Umbilical cord (tissue), 2 donors: Measurements from ENCODE around the gene MAL. TPM values are rescaled to one million over a fixed set of nuclear protein-coding genes. Genes with fewer than 3 reads are reported as not detected.

Source experiments
- DNase-seq: peaks from one replicate; pipeline ENCODE4 v3.0.0-alpha.2; 2015; ENCODE audit warnings: low spot score
- total RNA-seq: library from RNA; depleted of rRNA; stranded (reverse); fragments of >200 nt; gene quantifications from one replicate; pipeline ENCODE4 v1.2.3, GENCODE V29; 2014; ENCODE audit warnings: low replicate concordance; ENCODE audit not compliant: insufficient read depth

MAL gene
- total RNA-seq, 1 donor from 2014 or later: 3.6 TPM

- no peak for DNase-seq
Observed at GRCh38 chr2:95060446-95061118, 35.1 kb downstream of the MAL start.

- DNase-seq: no peak
Observed at GRCh38 chr2:95061119-95061512, 35.6 kb downstream of the MAL start.

DNA sequence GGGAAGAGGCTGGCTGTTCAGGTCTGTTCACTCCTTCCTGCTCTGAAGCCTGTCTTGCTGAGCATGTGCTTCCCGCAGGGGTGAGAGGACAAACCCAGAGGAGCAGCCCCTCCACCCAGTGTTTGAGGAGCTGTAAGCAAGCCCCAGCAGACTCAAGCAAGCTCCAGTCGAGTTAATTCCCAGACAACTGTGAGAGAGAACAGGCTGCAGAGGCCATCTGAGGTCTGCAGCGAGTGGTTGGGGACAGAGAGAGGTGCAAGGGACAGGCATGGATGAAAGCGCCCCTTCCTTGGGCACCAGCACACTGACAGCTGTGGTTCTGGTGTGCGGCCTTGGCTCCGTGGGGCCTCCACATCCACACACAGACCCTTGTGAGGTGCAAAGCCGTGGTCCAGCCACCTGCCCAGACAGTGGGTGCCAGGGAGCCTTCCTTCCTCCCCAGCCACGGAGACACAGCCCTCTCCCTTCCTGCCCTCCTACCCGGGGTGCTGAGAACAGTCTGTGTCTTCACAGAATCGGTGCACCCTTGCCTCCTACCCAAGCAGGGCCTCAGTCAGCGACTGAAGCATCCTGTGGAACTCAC, 36.2 kb downstream of the MAL start:
- no peak for DNase-seq

- no peak for DNase-seq
Observed at GRCh38 chr2:95062242-95063085, 37.0 kb downstream of the MAL start.

DNA sequence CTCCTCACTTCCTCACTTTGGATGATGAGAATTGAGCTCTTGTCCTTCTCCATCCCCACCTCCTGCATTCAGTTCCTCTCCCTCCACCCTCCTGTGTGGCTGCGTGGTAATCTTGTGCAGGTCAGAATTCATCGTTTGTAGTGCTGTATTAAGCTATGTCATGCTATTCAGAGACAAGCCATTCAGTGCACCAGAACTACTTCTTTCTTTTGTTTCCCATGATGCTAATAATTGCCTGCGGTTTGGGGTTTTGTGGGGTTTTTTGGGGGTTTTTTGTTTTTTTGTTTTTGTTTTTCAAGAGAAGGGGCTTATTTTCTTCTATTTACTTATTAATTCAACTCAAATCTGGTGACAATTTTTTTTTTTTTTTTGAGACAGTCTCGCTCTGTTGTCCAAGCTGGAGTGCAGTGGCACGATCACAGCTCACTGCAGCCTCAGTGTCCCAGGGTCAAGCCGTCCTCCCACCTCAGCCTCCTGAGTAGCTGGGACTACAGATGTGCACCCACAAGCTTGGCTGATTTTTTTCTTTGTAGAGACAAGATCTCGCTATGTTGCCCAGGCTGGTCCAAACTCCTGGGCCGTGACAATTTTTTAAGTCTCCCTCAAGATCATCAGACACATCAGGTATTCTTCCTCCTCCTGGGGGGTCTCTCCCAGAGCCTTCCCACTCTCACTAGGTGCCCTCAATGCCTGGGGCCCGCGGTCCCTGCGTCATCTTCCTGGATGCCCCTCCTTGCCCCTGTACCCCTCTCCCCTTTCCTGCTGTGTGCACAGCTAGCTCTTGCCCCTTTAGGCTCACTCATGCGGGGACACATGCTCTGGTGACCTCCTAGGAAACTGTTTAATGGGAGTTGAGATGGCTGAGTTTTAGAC, 37.8 kb downstream of the MAL start:
- no peak for DNase-seq

- no peak for DNase-seq
Observed at GRCh38 chr2:95068256-95068655, 42.7 kb downstream of the MAL start.

DNA sequence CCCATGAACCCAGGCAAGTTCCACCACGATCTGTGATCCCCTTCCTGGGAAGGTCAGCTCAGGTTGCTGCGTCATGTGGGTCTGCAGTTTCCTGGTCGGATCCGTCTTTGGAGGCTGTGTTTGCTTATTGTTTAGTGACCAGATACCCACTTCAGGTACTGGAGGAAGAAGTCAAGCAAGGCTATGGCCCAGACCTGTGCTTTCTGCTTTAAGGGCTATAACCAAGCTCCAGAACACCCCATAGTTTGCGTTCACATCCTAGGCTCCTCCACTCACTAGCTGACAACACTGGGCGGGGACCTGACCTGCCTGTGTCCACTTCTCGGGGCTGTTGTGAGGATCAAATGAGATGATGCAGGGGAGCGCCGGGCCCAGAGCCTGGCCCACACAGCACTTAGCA, 44.0 kb downstream of the MAL start:
- no peak for DNase-seq

DNA sequence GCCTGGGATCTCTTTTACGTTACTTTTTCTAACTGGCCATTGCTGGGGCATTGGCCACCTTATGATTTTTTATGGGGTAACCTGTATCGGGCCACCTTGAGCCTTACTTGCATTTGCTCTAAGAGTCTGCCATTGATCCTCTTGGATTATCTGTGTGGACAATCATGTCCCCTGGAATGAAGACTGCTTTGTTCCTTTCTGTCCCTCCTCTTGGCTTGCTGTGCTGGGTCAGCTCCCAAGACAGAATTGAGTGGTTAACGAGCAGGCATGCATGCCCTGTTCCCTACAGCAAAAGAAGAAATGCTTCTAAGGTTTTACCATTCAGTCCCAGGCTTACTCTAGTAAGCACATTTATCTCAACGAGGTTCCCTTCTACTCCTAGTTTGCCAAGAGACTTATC, 46.3 kb downstream of the MAL start:
- DNase-seq: no peak

DNA sequence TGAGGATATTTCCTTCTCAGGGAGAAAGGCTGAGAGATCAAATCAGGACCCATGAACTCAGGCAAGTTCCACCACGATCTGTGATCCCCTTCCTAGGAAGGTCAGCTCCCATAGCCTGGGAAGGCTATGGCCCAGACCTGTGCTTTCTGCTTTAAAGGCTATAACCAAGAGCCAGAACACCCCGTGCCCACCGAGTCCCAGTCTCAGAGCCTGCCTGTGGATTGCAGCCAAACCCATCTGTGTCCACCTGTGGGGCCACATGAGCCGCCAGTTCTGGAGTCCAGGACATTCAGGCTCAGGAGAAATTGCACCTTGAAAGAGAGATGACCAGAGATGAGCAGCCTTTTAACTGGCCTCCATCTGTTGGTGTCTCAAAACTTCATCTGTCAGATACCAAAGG, 46.9 kb downstream of the MAL start:
- no peak for DNase-seq

GRCh38 chr2:95073856-95074662, 48.6 kb downstream of the MAL start:
- no peak for DNase-seq

DNA sequence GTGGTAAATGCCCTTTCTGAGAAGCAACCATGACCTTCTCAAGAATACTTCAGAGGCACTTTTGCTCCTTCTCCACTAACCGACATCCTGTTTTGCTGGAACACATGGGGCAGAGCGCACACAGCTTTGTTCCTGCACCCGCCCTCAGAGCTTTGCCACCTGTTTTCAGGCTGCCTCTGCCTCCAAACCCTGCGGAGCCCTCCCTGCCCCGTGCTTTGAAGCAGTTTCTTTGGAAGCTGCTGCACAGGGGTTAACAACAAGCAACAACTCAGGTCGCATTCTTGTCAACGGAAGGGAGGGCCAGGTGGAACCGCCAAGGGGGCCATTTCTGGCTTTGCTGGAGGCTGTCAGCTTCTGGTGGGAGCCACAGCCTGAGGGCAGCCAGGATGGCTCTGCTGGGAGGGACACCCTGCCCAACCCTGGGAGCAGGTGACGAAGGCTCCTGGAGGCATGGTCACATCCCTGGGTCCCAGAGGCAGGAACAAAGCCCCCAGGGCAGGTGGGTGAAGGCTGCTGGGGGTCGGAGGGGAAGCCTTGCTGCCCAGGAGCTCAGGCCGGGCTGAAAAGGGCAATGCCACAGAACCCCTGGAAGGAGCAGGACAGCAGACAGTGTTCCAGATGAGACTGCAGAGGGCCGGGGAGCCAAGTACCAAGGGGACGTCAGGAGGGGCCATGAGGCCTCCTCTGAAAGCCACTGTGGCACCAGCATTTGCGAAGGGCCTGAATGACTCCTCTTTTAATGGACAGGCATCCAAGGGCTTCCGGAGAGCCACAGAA, 49.3 kb downstream of the MAL start:
- no peak for DNase-seq

- no peak for DNase-seq
Observed at GRCh38 chr2:95075440-95076132, 50.1 kb downstream of the MAL start.

GRCh38 chr2:95076705-95077529, 51.4 kb downstream of the MAL start:
- peak; percentile 38 for DNase-seq

GRCh38 chr2:95077530-95077825, 52.0 kb downstream of the MAL start:
- DNase-seq: no peak

- no peak for DNase-seq
Observed at GRCh38 chr2:95077861-95078603, 52.5 kb downstream of the MAL start.

DNA sequence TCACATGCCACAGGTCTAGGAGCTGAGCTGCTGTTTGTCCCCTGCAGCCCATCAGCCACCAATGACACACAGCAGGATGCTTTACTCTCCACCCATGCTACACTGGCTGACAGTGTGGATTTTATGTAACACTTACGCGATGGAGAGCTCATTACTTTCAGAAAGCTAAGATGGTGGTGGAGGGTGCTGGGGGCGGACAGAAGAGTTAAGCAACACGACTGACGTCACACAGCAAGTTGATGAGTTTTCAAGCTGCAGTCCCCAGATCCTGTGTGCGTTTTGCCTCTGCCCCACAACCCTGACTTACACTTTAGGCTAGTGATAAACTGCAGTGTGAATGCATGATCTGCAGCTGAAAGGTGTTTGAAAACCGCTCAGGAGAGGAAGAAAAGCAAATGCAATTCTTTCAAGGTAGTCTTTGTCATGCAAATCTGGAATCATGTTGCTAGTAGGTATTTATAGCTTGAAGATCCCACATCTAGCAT, 53.7 kb downstream of the MAL start:
- DNase-seq: no peak

DNA sequence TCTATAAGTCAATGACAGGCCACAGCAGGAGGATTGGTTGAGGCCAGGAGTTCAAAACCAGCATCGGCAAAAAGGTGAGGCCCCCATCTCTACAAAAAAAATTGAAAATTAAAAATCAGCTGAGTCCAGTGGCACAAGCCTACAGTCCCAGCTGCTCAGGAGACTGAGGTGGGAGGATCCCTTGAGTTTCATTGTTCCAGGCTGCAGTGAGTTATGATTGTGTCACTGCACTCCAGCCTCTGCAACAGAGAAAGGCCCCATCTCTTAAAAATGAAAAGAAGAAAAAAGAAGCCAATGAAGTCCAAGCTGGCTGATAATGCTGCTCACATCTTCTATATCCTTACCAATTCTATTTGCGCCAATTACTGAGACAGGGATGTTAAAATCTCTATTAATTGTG, 57.0 kb downstream of the MAL start:
- DNase-seq: no peak

DNA sequence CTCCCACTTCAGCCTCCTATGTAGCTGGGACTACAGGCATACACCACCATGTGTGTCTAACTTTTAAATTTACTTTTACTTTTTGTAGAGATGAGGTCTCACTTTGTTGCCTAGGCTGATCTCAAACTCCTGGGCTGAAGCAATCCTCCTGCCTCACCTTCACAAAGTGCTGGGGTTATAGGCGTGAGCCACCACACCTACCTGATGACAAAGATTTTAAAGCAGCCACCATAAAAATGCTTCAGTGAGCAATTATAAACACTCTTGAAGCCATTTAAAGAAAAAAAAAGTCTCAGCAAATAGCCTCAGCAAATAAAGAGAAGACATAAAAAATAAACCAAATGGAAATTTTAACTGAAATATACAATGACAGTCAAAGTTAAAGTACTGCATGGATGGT, 60.5 kb downstream of the MAL start:
- DNase-seq: no peak
